ENCODE measurements around the gene GPSM3. TPM values are rescaled to one million over a fixed set of nuclear protein-coding genes. Genes with fewer than 3 reads are reported as not detected.
A peak's percentile ranks its signal among the peaks of the same experiment; 100 is the strongest.

Gene GPSM3
- total RNA-seq, 1 donor from 2014 or later = 6.3 TPM

DNA sequence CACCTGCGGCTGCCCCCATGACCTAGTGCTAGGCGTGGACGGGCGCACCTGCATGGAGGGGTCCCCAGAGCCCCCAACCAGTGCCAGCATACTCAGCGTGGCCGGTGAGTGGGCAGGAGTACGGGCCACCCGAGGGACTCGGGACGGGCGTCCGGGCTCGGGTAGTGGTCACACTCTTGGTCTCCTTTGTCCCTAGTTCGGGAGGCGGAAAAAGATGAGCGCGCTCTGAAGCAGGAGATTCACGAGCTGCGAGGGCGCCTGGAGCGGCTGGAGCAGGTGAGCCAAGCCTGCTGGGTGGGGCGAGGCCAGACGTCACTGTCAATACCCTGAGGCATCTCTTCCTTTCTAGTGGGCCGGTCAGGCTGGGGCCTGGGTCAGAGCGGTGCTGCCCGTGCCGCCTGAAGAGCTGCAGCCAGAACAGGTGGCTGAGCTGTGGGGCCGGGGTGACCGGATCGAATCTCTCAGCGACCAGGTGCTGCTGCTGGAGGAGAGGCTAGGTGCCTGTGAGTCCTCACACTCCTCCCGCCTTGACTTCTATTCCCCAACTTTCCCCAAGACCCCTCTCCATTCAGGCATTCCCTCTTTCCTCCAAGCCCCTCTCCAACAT is 25.2 kb downstream of the GPSM3 start:
- ATAC-seq = no peak
- no peak for DNase-seq (ENCODE audit: missing footprints)
- intact Hi-C loops (cut with DNase I) = no loop called here

DNA sequence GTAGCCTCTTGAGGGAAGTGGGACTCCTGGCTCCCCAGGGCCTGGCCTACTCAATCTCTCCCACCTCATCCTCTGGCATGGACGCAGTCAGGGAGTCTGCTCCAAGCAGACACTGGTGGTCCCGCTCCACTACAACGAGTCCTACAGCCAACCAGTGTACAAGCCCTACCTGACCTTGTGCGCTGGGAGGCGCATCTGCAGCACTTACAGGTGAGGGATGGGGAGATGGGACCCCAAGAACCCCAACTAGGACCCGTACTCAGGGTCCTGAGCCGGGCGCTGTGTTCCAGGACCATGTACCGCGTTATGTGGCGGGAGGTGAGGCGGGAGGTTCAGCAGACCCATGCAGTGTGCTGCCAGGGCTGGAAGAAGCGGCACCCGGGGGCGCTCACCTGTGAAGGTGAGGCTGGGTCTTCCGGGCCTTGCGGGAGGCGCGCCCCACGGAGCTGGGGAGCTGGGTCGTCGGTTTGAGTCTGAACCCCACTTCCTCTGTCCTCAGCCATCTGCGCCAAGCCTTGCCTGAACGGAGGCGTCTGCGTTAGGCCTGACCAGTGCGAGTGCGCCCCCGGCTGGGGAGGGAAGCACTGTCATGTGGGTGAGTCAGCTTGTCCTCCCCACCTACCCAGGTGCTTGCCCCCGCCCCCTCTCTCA is 25.9 kb downstream of the GPSM3 start:
- no peak for DNase-seq (ENCODE audit: missing footprints)
- intact Hi-C loops (cut with DNase I) = no loop called here
- no peak for ATAC-seq

DNA sequence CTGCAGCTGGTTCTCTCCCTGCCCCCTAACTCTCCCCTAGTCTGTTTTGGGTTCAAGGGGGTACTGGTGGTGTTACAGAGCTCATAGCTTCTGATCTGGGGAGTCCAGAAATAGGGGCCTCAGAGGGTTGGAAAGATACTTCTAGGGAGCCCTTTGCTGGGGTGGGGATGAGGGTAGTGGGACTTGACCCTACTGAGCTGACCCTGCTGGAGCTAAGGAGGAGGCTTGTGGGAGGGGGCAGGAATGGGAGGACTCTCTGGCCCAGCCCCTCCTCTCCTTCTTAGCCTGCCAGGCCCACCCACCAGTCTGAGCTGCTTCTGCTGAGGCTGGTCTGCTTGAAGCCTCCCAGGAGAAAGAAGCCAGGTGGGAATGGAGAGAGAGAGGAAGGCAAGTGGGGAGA is 28.1 kb downstream of the GPSM3 start, which contains the start of gene EGFL8:
EGFL8 (plus strand) TSS at position 301 of the 400 bp plus-strand sequence. CDS start 1,571 bp downstream, outside the sequence.
- intact Hi-C loops (cut with DNase I) = no loop called here
- ATAC-seq (no peak), DNase-seq (ENCODE audit: missing footprints) (no peak)

DNA sequence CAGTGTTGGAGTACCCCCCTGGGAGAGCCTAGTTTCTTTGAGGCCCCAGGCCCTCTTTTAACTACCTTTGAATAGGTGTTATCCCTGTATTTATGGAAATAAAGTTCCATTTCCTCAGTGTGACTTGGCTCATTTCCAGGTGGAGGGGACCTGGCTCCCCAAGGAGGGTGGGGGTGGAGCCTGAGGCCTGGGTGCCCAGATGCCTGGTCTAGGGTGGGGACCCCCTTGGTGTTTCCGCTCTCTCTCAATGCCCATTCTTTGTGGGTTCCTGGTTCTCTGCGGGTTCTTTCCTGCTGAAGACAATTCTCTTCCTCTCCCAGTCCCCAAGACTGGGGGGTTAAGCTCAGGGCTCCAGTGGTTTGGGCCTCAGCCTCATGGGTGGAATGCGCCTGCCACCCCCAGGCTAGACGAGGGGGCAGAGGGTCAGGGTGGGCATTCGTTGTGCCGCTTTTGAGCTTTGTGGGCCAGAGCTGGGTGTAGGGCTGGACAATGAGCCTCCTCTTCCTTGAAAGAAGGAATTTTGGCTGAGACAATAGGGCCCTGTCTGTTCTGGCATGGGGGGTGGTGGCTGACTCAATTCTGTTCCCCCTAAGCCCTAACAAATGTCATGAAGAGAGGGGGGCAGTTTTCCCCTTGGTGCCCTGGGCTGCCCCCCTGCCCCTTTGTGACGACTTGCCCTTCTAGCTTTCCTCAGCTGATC is 28.7 kb downstream of the GPSM3 start:
- ATAC-seq (peak; percentile 14), DNase-seq (ENCODE audit: missing footprints) (no peak)
- intact Hi-C loops (cut with DNase I) = no loop called here

DNA sequence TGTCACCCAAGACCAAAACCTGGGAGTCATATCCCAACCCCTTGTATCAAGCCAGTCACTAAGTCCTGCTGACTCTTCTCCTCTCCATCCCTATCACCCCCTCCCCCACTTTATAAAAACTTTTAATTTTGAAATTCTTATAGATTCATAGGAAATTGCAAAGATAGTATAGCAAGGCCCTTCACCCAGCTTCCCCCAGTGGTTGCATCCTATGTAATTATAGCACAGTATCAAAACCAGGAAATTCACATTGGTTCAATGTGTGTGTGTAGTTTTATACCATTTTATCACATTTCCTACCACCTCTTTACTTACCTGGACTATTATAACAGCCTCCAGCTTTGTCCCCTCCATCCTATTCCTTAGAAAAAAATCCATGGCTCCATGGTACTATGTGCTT is 34.4 kb downstream of the GPSM3 start:
- intact Hi-C loops (cut with DNase I) = no loop called here
- ATAC-seq = no peak
- DNase-seq (ENCODE audit: missing footprints) = no peak

DNA sequence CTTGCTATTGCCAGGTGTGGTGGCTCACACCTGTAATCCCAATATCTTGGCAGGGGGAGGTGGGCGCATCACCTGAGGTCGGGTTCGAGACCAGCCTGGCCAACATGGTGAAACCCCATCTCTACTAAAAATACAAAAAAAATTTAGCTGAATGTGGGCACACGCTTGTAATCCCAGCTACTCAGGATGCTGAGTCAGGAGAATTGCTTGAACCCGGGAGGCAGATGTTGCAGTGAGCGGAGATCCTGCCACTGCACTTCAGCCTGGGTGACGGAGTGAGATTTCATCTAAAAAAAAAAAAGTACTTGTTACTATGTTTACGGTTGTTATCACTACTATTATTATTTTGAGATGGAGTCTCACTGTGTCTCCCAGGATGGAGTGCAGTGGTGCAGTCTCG is 35.6 kb downstream of the GPSM3 start:
- ATAC-seq (no peak), DNase-seq (ENCODE audit: missing footprints) (no peak)
- intact Hi-C loops (cut with DNase I) = no loop called here

DNA sequence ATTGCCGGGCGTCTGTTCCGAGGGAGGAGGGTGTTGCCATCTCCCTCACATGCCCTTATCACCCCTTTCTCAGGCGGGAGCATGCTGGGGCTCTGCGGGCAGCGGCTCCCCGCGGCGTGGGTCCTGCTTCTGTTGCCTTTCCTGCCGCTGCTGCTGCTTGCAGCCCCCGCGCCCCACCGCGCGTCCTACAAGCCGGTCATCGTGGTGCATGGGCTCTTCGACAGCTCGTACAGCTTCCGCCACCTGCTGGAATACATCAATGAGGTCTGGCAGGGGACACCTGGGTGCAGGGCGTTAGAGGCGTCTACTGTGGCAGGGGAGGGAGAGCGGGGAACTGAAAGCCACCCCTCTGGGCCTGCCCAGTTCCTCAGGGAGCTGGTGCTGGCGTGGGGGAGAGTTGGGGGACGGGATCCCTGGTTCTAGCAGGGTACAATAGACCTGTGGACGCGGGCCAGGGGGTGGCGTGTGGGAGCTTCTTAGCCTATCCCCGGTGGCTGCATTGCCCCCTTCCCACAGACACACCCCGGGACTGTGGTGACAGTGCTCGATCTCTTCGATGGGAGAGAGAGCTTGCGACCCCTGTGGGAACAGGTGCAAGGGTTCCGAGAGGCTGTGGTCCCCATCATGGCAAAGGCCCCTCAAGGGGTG is 37.8 kb downstream of the GPSM3 start:
- peak; percentile 77 for DNase-seq (ENCODE audit: missing footprints)
- intact Hi-C loops (cut with DNase I) = loop anchor here (1.0 kb wide), 3 partner anchors 22 to 35 kb away; partner anchors contain the start of genes AGPAT1 and FKBPL

DNA sequence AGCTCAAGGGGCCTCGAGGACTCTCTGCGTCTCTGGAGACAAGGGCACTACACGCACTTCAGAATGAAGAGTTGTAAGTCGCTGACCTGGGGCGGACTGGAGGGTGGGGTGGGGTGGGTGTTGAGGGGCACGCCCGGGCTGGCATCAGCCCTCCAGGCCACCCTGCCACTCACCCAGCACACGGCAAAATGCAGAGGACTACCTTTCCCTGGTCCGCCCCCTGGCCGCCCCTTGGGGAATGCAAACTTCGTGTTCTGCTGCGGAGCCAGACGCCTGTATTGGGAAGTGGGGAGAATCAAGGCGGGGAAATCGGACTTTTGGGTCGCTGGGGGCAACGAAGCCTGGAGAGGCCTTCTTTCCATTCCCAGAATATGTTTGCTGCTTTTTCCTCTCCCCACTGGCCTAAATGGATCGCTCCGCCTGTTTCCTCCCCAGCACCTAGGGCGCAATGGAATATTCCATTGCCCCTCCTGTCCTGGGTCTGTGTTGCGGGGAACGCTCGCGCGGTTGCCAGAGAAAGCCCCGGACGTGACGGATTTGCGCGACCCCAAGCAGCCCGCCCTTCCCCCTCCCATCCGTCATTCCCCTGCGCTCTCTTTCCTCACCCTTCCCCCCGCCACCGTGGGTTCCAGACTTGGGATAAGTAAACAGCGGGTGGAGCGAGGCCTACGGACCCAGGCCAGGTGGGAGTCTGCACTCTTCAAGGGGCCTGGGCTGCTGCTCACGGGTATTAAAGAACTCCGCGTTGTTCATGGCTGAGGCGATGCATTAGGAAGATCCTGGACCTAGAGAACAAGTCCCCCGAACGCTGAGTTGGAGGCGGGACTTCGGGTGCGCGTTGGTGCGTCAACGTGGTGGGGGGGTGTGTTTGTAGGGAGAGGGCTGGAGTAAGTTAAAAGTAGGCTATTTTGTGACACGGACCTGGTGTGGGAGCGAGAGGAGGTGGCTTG is 38.6 kb downstream of the GPSM3 start, which contains the start of gene PPT2:
PPT2 (plus strand) TSS at position 578 of the 950 bp plus-strand sequence. CDS start 454 bp downstream, outside the sequence.
- DNase-seq (ENCODE audit: missing footprints) (peak; percentile 92), ATAC-seq (peak; percentile 92)
- intact Hi-C loops (cut with DNase I) = loop anchor here (1.0 kb wide), 3 partner anchors 22 to 35 kb away; partner anchors contain the start of genes AGPAT1 and FKBPL

More for the DNA sequence above, 37.8 kb downstream of the GPSM3 start:
- ATAC-seq = peak; percentile 69

DNA sequence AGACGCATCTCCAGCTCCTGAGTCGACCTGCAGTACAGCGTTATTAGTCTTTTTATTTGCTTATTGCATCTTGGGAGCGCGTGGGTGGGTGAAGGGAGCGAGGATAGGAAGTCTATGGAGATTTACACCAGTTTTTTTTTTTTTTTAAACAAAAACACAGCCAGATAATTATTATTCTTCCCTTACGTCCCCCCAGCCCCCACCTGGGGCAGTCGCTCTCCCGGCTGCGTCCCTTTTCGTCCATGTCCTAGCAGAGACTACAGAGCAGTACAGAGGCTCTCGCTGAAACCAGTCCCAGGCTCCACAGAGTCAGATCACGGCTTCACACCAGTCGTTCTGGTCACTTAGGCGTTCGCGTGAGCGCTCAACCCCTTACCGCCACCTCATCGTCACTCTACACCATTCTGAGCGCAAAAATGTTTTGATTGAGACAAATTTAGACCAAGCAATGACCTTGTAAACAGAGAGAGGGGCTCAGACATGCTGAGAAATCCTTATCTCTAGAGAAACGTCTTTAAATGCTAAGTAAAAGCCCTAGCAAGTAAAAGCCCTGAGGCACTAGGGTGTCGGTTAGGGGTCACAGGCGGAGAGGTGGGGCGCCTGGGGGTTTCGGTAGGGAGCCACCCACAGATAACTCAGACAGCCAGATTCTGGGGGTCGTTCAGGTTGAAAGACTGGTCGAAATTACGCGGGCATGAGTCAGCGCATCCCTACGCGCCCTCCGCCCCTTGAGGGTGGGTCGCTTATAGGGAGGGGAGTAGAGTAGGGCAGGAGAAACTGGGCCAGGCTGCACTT is 39.5 kb downstream of the GPSM3 start:
- DNase-seq (ENCODE audit: missing footprints) (no peak), ATAC-seq (peak; percentile 33)
- intact Hi-C loops (cut with DNase I) = no loop called here

DNA sequence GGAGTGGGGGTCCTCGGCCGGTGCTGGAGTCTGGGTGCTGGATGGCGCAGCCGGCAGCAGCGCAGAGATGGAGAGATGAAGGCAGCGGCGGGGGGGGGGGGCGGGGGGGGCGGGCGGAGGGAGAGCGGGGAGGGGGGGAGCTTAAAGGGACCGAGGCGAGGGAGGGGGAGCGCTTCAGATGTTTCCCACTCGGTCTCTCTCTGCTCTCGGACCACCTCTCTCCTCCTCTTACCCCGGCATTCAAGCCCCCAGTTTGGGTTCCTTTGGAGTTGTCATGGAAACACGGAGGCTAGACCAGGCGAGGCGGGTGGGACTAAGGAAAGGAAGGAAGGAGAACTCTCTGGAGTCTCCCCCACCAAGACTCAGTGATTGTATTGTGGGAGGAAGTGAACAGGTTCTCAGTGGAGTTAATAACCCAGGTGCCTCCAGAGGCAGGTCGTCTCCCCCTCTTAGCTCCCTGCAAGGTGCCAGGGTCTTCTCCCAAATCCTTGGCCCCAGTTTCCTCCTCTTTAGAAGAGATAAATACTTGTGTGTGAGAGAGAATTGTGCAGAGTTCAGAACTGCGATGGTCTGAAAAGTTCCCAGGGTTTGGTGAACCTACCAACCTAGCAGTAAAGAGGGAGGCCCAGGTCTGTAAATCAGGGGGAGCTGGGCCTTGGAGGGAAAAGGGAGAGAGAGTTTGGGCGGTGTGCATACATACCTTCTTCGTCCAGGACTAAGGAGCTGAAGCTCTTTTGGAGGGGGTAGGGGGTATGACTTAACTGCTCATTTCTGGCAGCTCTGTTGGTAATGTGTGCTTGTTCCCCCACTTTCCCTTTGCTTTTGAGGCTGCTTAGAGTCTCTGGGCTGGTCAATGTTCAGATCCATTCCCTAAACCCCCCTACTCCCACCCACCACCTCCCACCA is 40.3 kb downstream of the GPSM3 start, which contains the start of gene PRRT1:
PRRT1 (minus strand) TSS at position 77 of the 906 bp plus-strand sequence. CDS start 112 bp downstream, outside the sequence.
- ATAC-seq = no peak
- intact Hi-C loops (cut with DNase I) = no loop called here

DNA sequence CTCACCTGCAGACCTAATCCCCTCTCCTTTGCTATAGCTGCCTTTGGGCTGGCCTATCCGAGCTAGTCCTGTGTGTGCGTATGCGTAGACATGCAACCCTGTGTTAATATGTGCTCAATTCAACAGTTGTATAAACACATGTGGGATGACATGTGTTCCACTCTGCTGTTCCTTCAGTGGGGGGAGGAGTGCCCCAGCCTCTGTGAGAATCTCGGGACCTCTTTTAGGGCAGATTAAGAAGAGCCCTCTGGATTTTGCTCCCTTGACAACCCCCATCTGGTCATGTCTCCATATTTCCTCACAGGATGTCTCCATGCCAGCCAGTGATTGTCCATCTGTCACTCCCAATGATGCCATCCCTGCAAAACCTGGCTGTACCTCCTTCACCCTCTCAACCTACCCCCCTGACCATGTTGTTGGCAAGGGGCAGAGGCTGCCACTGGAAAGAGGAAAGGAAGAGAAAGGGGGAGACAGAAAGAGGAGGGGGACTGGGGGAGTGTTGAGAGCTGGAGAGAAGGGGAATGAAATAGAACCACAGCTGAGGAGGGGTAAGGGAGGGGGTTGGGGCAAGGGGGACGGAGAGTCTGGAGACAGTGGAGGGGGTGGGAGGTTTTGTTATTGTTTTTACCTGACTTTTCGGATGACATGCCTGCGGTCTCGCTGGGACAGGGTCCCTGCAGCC is 41.1 kb downstream of the GPSM3 start:
- ATAC-seq (no peak), DNase-seq (ENCODE audit: missing footprints) (no peak)
- intact Hi-C loops (cut with DNase I) = no loop called here

More for the DNA sequence above, 40.3 kb downstream of the GPSM3 start, which contains the start of gene PRRT1:
- DNase-seq (ENCODE audit: missing footprints) = no peak

DNA sequence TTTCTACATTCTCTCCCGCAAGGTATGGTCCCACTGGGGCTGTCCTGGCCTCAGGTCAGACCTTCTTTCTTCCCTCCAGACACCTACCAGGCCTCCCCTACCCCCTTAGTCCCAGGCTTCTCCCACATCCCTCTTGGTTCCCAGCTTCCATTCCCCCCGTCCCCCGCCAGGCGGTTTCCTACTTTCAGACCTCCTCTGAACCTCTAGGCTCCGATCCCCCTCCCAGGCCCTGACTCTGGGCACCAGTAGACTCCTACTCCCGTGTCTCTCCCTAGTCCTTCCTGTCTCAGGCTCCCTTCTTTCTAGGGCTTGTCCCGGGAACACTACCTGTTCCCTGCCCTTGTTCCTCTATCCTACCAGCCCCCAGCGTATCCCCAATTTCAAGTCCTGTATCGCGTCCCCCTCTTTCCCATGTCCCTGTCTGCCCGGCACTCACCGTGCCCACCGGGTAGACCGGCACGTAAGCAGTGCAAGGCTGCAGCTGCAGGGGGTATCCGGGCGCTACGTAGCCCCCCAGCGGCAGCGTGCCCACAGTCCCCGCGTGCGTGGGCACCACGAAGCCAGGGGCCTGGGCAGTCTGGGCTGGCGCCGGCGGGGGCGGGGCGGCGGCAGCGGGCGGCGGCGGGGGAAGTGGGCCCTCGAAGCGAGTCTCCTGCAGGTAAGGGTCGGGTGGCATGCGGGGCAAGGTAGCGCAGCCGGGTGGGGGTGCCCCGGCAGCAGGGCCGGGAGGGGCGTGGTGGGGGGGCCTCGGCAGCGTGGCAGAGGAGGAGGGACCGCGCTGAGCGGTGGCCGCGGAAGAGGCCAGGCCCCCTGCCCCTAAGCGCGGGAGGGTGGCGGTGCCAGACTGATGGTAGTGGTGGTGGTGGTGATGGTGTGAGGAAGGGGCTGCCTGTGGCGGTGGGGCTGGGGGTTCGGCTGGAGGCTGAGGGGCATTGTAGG is 42.2 kb downstream of the GPSM3 start:
- DNase-seq (ENCODE audit: missing footprints) (no peak), ATAC-seq (no peak)
- intact Hi-C loops (cut with DNase I) = no loop called here

DNA sequence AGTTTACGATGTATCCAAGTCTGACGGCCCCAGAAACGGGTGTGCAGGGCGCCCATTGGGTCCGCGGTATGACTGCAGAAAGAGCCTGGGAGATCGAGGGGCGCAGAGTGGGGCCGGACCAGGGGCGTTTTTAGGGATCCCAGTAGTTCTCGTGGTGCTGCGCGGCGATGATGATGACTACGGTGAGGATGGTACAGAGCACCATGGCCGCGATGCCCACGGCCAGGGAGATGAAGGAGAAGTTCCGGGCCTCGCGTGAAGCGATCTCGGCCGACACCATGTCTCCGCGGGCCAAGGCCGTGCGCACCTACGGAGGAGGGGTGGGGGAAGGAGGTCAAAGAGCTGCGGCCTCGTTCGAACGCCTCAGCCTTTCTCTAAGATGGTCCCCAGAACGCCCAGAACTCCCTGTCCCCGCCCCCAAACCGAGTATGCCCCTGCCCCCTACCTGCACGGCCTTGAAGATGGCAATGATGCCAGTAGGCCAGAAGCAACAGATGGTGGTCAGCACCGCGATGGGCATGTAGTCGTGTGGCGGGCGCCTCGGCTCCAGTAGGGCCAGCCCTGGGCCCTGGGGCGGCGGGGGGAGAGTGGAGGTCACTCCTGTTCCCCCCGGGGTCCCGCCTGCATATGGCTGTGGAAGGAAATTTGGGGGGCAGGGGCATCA is 43.2 kb downstream of the GPSM3 start:
- ATAC-seq = no peak
- intact Hi-C loops (cut with DNase I) = no loop called here
- DNase-seq (ENCODE audit: missing footprints) = no peak
